Epithelial cell of esophagus (primary cell): Measurements from ENCODE around the gene EIF4G3.

Experiments used
- DNase-seq: peaks from one replicate; pipeline ENCODE4 v3.0.0; 2010; ENCODE audit warnings: low read depth
- H3K4me3 ChIP-seq: 2 replicates; pipeline ENCODE4 v1.5.1; 2011; ENCODE audit warnings: mild to moderate bottlenecking, low read length, control low read depth
- CTCF ChIP-seq: IDR thresholded peaks from 2 replicates; pipeline ENCODE4 v1.5.1; 2011; ENCODE audit warnings: low read depth, mild to moderate bottlenecking, low read length, control low read depth, inconsistent platforms; ENCODE audit not compliant: insufficient read depth; ENCODE audit errors: missing control alignments

Gene EIF4G3

GRCh38 chr1:21117159-21117558 lies 59.5 kb downstream of the EIF4G3 start:
- no peak overlapping the region for H3K4me3 ChIP-seq
- TF ChIP-seq CTCF = no peak
- no peak for DNase-seq

DNA sequence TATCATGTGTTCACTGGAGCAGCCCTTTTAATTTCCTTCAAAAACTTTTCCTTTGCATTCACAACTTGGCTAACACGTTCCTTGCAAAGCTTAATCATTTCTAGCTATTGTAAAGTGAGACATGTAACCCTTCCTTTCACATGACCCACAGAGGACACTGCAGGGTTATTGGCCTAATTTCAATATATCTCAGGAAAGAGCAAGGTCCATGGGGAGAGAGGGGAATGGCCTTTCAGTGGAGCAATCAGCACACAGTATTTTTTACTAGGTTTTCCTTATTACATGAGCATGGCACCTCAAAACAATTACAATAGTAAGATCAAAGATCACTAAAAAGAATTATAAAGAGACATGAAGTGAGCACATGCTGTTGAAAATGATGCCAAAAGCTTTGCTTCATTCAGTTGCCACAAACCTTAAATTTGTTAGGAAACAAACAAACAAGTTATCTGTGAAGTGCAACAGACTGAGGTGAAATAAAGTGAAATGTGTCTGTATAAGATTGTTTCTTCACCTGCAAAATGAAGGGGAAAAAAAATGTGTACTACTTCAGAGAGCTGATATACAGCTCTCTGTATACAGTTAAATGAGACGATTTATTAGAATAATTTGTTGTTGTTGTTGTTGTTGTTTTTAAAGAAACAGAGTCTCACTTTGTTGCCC lies 61.5 kb downstream of the EIF4G3 start:
- no peak for TF ChIP-seq CTCF
- no peak overlapping the region for H3K4me3 ChIP-seq
- no peak for DNase-seq

DNA sequence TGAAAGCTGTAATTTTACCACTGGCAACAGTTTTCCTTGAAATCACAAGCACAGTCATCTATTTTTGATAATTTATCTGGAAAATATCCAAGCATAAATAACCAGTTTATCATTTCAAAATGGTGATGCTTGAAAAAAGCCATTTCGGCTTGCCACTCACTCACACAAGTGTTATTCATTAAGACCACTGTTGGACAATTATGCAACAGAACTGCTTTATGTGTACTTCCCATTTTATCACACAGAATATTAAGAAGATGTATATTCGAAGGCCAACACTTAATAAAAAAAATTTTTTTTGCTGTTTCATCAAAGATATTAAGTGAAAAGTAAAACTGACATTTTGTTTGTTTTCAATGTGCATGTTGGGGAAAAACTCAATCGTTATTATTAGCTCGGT lies 62.3 kb downstream of the EIF4G3 start:
- TF ChIP-seq CTCF = no peak
- no peak overlapping the region for H3K4me3 ChIP-seq
- no peak for DNase-seq

DNA sequence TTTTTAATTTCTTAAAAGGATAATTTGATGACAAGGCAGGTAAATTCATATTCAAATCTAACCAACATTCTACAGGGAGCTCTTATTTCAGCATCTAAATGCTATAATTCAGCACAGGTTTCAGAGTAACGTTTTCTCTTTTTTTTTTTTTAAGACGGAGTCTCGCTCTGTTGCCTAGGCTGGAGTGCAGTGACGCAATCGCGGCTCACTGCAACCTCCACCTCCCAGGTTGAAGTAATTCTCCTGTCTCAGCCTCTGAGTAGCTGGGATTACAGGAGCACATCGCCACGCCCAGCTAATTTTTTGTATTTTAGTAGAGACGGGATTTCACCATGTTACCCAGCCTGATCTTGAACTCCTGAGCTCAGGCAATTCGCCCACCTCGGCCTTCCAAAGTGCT lies 66.5 kb downstream of the EIF4G3 start:
- no peak for TF ChIP-seq CTCF
- no peak overlapping the region for H3K4me3 ChIP-seq
- no peak for DNase-seq

DNA sequence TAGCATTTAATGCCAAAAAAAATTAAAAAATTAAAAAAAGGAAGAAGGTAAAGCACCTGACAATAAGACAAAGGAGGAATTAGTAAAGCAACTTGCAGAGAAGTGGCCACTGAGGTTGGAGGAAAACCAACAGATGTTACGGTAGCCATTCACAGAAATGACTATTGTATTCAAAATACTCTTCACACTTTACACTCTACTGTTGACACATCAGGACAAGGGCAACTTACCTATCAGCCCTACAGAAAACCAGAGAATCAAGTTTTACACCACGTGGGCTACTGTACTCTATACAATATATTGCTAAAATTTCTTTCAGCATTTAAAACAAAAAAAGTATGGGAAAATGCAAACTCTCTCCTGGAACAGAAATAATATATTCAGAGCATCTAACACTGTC lies 70.0 kb downstream of the EIF4G3 start:
- no peak for DNase-seq
- no peak overlapping the region for H3K4me3 ChIP-seq
- no peak for TF ChIP-seq CTCF

DNA sequence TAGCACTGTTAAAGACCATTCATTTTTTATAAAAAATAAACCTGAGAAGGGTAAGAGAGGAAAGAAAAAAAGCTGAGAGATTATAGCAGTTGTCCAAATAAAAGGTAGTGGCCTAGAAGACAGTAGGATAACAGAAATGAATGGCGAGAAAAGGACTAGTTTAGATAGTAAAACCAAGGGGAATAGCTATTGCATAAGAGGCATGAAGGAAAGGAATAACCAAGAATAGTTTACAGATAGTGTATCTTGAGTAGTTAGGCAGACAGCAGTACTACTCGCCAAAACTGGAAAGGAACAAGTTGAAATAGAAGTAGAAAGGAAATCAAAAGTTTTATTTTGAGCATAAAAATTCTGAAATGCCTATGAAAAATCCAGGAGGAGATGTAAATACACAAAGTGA lies 70.5 kb downstream of the EIF4G3 start:
- no peak overlapping the region for H3K4me3 ChIP-seq
- TF ChIP-seq CTCF = no peak
- DNase-seq = no peak

- no peak for DNase-seq
- TF ChIP-seq CTCF = no peak
- no peak overlapping the region for H3K4me3 ChIP-seq
Measured at GRCh38 chr1:21105807-21106206, 70.9 kb downstream of the EIF4G3 start.
